ENCODE results near the gene MZB1. TPM values are rescaled to one million over a fixed set of nuclear protein-coding genes. Genes with fewer than 3 reads are reported as not detected.

MZB1 gene
- total and polyA plus RNA-seq, 2 of the 8 experiments (the other 6 are each of a cell fraction or from before 2014, with no cell fraction given) = 0.39 to 0.47 TPM

GRCh38 chr5:139407517-139407916 lies 17.8 kb upstream of the MZB1 start (continued):
- TF ChIP-seq CHD7 (IDR thresholded peaks at IDR 0.05; ENCODE audit: insufficient replicate concordance, low read length) (no peak), E2F6 (IDR thresholded peaks at IDR 0.05) (no peak), CTCF (IDR thresholded peaks at IDR 0.05; ENCODE audit: control extremely low read depth in 1 of 3, insufficient read depth in 1 of 3, low read depth in 1 of 3, low read length in 3 of 3) (no peak), SP4 (IDR thresholded peaks at IDR 0.05; ENCODE audit: low read length) (no peak), TBP (IDR thresholded peaks at IDR 0.05; ENCODE audit: low read depth, low read length) (no peak), SIX5 (IDR thresholded peaks at IDR 0.05; ENCODE audit: low read depth, low read length) (no peak)
